HepG2 (cell line): Measurements from ENCODE around the gene RABGAP1L. TPM values are rescaled to one million over a fixed set of nuclear protein-coding genes. Genes with fewer than 3 reads are reported as not detected.
"Not testable (repeated sequence)": the region's sequence is repeated elsewhere in the genome, so short reads cannot be mapped to it uniquely, and the experiment has no call there.

ENCODE experiments used
- ATAC-seq: fragments of 200-7000 bp; cut with Tn5 transposase; 3 replicates; pipeline ENCODE4 v1.9.1; 2020; ENCODE audit warnings: mild to moderate bottlenecking, moderate library complexity
- BruUV-seq: library from RNA; stranded (reverse); fragments of 400-500 nt; replicated peaks from 2 replicates; lab custom pipeline; 2021; lab: Mats Ljungman, UMichigan
- CTCF ChIA-PET: fragments of 300-600 bp; formaldehyde crosslinking; extraction: SDS; loops from one replicate; lab custom pipeline; 2021; ENCODE audit warnings: low total read pairs, inconsistent platforms, low intra/inter-chr PET ratio; lab: Yijun Ruan, JAX
- POLR2A ChIA-PET: fragments of 350-600 bp; sonication (Branson Sonifier 250); formaldehyde crosslinking; loops from one replicate; lab custom pipeline; 2020; ENCODE audit warnings: antibody characterized with exemption, inconsistent platforms; lab: Yijun Ruan, JAX
- DNase-seq: peaks from one replicate; pipeline ENCODE4 v3.0.0-alpha.2; 2015; ENCODE audit warnings: low spot score
- FAIRE-seq: peaks from 3 replicates; lab custom pipeline; 2011; peaks lifted over from hg19 to GRCh38; lab: Jason Lieb, UNC
- H2AFZ ChIP-seq: one replicate; pipeline ENCODE4 v1.6.1; 2011; ENCODE audit warnings: low read length, inconsistent platforms
- H3K27ac ChIP-seq: fragments of 300-600 bp; 3 replicates; pipeline ENCODE4 v1.8.0; 2011; ENCODE audit warnings: mixed run types, mild to moderate bottlenecking, mixed read lengths, low read length, inconsistent platforms; ENCODE audit not compliant: insufficient read depth; ENCODE audit errors: extremely low read length
- H3K27me3 ChIP-seq, 2 experiments: fragments of 200-600 bp in 1 of 2; 2 replicates in 1 of 2; 3 replicates in 1 of 2; pipeline versions ENCODE4 v1.6.0 to v1.8.0; 2011; ENCODE audit warnings: low read length in 2 of 2, mild to moderate bottlenecking in 2 of 2, moderate library complexity in 2 of 2, inconsistent platforms in 1 of 2; ENCODE audit not compliant: insufficient read depth in 2 of 2, control insufficient read depth in 1 of 2
- H3K36me3 ChIP-seq, 2 experiments: fragments of 200-600 bp in 1 of 2; replicated peaks in 1 of 2; 2 replicates in 1 of 2; 3 replicates in 1 of 2; pipeline versions ENCODE4 v1.5.1 to v1.8.0; 2011; ENCODE audit warnings: low read length in 2 of 2, inconsistent platforms in 1 of 2; ENCODE audit not compliant: insufficient read depth in 2 of 2, control insufficient read depth in 1 of 2
- H3K4me1 ChIP-seq: 2 replicates; pipeline ENCODE4 v1.5.1; 2012; ENCODE audit warnings: low read length, inconsistent platforms; ENCODE audit not compliant: insufficient read depth
- H3K4me2 ChIP-seq: 2 replicates; pipeline ENCODE4 v1.6.0; 2011; ENCODE audit warnings: low read depth, low read length, inconsistent platforms
- H3K4me3 ChIP-seq, 3 experiments: fragments of 200-600 bp in 1 of 3; sonication (generic), shearing (Covaris generic) in 1 of 3; replicated peaks in 1 of 3; 2 replicates each; pipeline ENCODE4 v1.5.1; 2011 to 2016; ENCODE audit warnings: low read length in 3 of 3, inconsistent platforms in 2 of 3, low read depth in 2 of 3, mild to moderate bottlenecking in 2 of 3, control low read depth in 1 of 3, mixed read lengths in 1 of 3; ENCODE audit not compliant: insufficient read depth in 1 of 3
- H3K79me2 ChIP-seq: one replicate; pipeline ENCODE4 v1.6.1; 2011; ENCODE audit warnings: low read length, inconsistent platforms; ENCODE audit not compliant: insufficient read depth
- H3K9ac ChIP-seq: 2 replicates; pipeline ENCODE4 v1.6.0; 2011; ENCODE audit warnings: mild to moderate bottlenecking, low read depth, low read length, inconsistent platforms; ENCODE audit not compliant: insufficient read depth
- H3K9me3 ChIP-seq: 2 replicates; pipeline ENCODE4 v1.5.1; 2012; ENCODE audit warnings: mild to moderate bottlenecking, low read length
- H4K20me1 ChIP-seq: 2 replicates; pipeline ENCODE4 v1.6.0; 2011; ENCODE audit warnings: inconsistent platforms, mild to moderate bottlenecking, low read length, moderate library complexity; ENCODE audit not compliant: insufficient read depth
- RFXAP ChIP-seq: sonication (generic); formaldehyde crosslinking; IDR thresholded peaks from 2 replicates; pipeline ENCODE4 v1.4.0; 2020; ENCODE audit warnings: missing genetic modification reagents, borderline replicate concordance
- WGBS: methylation state at CpG from one replicate; pipeline ENCODE4 v1.1.6; 2017; ENCODE audit warnings: low lambda C conversion rate; 5-methylcytosine and 5-hydroxymethylcytosine counted together
- in situ Hi-C: cut with HindIII; loops from 2 replicates; pipeline ENCODE4 v1.10.0; 2017; ENCODE audit warnings: low pct_unique_long_range_greater_than_20kb; ENCODE audit not compliant: extremely low pct_ligation_motif_present
- intact Hi-C: fragments of 100-400 bp; cut with micrococcal nuclease; formaldehyde crosslinking; loops from one replicate; pipeline ENCODE4 v1.10.0; 2022; ENCODE audit not compliant: unreplicated experiment
- polyA plus RNA-seq, 8 experiments: library from polyadenylated mRNA; depleted of rRNA in 3 of 8; stranded (reverse) in 7 of 8; unstranded in 1 of 8; fragments of >200 nt; fragmentation: Illumina TruSeq in 4 of 8; extraction: Trizol in 4 of 8; gene quantifications; 2 replicates each; pipeline versions ENCODE4 v1.2.1 to v1.2.3, GENCODE V29; 2011 to 2016; ENCODE audit warnings: low read depth in 4 of 8, missing spikeins in 1 of 8, mixed read lengths in 1 of 8; ENCODE audit not compliant: insufficient read depth in 1 of 8
- total RNA-seq, 5 experiments: library from RNA; depleted of rRNA; stranded (reverse); fragments of >200 nt; fragmentation: Illumina TruSeq; extraction: Trizol; gene quantifications; 2 replicates each; pipeline ENCODE4 v1.2.3, GENCODE V29; 2016; ENCODE audit warnings: low read depth in 1 of 5
- TF ChIP-seq, protein P1 (sequence below): sonication (generic); formaldehyde crosslinking; IDR thresholded peaks from 2 replicates; pipeline ENCODE4 v1.4.0; 2020; ENCODE audit warnings: missing genetic modification reagents, borderline replicate concordance

The RABGAP1L gene
- total and polyA plus RNA-seq, 2 of the 13 experiments (the other 11 are each of a cell fraction or from before 2014, with no cell fraction given) = 7.9 to 22.6 TPM

DNA sequence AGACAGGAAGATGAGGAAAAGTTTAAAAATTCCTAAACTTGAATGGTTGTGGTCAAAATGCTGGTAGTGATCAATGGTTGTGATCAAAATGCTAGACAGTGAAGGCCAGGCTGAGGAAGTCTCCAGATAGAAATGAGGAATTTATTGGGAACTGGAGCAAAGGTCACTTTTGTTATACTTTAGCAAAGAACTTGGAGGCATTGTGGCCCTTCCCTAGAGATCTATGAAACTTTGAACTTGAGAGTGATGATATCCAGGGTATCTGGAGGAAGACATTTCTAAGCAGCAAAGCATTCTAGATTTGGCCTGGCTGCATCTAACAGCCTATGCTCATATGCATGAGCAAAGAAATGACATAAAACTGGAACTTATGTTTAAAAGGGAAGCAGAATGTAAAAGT, 35.5 kb upstream of the RABGAP1L start (continued):
- TF ChIP-seq, protein P1, sequence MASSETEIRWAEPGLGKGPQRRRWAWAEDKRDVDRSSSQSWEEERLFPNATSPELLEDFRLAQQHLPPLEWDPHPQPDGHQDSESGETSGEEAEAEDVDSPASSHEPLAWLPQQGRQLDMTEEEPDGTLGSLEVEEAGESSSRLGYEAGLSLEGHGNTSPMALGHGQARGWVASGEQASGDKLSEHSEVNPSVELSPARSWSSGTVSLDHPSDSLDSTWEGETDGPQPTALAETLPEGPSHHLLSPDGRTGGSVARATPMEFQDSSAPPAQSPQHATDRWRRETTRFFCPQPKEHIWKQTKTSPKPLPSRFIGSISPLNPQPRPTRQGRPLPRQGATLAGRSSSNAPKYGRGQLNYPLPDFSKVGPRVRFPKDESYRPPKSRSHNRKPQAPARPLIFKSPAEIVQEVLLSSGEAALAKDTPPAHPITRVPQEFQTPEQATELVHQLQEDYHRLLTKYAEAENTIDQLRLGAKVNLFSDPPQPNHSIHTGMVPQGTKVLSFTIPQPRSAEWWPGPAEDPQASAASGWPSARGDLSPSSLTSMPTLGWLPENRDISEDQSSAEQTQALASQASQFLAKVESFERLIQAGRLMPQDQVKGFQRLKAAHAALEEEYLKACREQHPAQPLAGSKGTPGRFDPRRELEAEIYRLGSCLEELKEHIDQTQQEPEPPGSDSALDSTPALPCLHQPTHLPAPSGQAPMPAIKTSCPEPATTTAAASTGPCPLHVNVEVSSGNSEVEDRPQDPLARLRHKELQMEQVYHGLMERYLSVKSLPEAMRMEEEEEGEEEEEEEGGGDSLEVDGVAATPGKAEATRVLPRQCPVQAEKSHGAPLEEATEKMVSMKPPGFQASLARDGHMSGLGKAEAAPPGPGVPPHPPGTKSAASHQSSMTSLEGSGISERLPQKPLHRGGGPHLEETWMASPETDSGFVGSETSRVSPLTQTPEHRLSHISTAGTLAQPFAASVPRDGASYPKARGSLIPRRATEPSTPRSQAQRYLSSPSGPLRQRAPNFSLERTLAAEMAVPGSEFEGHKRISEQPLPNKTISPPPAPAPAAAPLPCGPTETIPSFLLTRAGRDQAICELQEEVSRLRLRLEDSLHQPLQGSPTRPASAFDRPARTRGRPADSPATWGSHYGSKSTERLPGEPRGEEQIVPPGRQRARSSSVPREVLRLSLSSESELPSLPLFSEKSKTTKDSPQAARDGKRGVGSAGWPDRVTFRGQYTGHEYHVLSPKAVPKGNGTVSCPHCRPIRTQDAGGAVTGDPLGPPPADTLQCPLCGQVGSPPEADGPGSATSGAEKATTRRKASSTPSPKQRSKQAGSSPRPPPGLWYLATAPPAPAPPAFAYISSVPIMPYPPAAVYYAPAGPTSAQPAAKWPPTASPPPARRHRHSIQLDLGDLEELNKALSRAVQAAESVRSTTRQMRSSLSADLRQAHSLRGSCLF (CRISPR knock-in tag) = no peak
- no peak for TF ChIP-seq RFXAP (CRISPR knock-in tag)

DNA sequence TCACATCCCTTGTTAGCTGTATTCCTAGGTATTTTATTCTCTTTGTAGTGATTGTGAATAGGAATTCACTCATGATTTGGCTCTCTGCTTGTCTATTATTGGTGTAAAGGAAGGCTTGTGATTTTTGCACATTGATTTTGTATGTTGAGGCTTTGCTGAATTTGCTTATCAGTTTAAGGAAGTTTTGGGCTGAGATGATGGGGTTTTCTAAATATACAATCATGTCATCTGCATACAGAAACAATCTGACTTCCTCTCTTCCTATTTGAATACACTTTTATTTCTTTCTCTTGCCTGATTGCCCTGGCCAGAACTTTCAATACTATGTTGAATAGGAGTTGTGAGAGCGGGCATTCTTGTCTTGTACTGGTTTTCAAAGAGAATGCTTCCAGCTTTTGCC, 32.1 kb upstream of the RABGAP1L start:
- intact Hi-C loops, H3K4me3 ChIP-seq, in situ Hi-C loops, H3K27ac ChIP-seq, H3K36me3 ChIP-seq, ATAC-seq, FAIRE-seq, POLR2A ChIA-PET, H3K4me2 ChIP-seq, H3K27me3 ChIP-seq, H4K20me1 ChIP-seq, H2AFZ ChIP-seq, CTCF ChIA-PET, H3K79me2 ChIP-seq, H3K4me1 ChIP-seq, H3K9me3 ChIP-seq, BruUV-seq, H3K9ac ChIP-seq, DNase-seq: not testable (repeated sequence)
- 0% methylated on average over 1 of the region's 1 CpG for WGBS
